SKM-1 (cell line): ENCODE measurements around the gene TCF25.
"Not testable (repeated sequence)": the region's sequence is repeated elsewhere in the genome, so short reads cannot be mapped to it uniquely, and the experiment has no call there.

Experiments used
- DNase-seq: peaks from one replicate; lab custom pipeline; 2025; ENCODE audit not compliant: unreplicated experiment; lab: John Stamatoyannopoulos, UW

The TCF25 gene

DNA sequence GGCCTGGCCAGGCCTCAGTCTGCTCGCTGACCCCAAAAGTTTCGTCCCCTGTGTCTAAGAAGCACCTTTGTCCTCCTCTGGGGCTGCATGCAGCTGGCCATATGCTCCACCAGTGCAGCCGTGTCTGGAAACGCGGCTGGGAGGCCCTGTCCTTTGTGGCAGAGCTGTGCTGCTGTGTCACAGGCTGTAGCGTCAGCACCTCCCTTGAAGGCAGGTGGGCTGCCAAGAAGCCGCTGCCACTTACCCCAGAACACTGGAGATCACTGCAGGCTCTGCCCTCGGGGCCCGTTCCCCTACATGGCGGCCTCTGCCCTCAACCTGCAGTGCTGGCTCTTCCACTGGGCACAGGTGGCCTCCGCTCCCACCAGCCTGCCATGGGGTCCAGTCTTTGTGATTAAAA, 29.6 kb downstream of the TCF25 start:
- no peak for DNase-seq

- DNase-seq, result no peak
Observed at GRCh38 chr16:89903908-89904515, 30.6 kb downstream of the TCF25 start.

GRCh38 chr16:89904606-89905510, 31.5 kb downstream of the TCF25 start:
- no peak for DNase-seq

DNA sequence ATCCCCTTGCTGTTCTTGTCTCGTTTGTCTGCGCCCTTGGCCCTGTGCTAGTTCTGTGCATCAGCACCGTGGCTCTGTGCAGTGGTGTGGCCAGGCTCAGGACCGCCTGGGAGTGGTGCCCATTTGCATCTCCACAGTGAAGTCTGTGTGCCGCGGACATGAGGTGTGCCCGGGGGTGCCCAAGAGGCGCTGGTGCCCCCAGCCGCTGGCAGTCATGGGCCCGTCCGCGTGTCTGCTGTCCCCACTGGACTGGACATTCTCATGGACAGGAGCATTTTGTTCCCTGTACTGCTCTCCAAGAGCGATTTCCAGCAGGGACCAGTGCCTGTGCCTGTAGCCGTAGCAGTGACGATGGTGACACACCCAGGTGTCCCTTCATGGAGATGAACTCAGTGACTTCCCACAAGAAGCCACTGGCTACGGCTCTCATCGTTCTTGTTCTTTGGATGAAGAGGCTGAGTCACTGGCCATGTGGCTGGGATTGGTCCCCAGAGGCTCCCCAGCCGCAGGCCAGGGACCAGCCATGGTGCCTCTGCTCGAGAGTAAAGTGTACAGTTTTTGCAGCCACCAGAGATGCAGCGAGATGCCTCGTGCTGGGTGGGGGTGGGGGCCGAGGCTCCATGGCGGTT, 32.2 kb downstream of the TCF25 start:
- DNase-seq, result no peak

- no peak for DNase-seq
Observed at GRCh38 chr16:89906140-89907025, 33.0 kb downstream of the TCF25 start.

DNA sequence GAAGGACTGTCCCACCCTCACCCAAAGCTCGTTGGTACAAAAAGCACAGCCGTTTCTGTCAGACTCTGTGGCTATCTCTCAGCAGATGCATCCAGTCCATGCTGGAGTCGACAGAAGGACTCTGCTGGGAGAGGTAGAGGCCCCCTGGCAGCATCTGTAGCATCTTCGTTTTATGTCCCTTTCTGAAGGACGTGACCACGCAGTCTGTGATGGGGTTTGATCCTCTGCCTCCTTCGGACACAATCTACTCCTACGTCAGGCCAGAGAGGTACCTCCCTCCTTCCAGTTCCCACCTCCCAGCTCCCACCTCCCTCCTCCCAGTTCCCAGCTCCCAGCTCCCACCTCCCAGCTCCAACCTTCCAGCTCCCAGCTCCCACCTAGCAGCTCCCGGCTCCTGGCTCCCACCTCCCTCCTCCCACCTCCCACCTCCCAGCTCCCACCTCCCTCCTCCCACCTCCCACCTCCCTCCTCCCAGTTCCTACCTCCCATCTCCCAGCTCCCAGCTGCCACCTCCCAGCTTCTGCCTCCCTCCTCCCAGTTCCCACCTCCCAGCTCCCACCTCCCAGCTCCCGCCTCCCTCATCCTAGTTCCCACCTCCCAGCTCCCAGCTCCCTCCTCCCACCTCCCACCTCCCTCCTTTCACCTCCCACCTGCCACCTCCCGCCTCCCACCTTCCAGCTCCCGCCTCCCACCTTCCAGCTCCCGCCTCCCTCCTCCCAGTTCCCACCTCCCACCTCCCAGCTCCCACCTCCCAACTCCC, 33.8 kb downstream of the TCF25 start:
- DNase-seq, result no peak

- no peak for DNase-seq
Observed at GRCh38 chr16:89908236-89908635, 34.8 kb downstream of the TCF25 start.

DNA sequence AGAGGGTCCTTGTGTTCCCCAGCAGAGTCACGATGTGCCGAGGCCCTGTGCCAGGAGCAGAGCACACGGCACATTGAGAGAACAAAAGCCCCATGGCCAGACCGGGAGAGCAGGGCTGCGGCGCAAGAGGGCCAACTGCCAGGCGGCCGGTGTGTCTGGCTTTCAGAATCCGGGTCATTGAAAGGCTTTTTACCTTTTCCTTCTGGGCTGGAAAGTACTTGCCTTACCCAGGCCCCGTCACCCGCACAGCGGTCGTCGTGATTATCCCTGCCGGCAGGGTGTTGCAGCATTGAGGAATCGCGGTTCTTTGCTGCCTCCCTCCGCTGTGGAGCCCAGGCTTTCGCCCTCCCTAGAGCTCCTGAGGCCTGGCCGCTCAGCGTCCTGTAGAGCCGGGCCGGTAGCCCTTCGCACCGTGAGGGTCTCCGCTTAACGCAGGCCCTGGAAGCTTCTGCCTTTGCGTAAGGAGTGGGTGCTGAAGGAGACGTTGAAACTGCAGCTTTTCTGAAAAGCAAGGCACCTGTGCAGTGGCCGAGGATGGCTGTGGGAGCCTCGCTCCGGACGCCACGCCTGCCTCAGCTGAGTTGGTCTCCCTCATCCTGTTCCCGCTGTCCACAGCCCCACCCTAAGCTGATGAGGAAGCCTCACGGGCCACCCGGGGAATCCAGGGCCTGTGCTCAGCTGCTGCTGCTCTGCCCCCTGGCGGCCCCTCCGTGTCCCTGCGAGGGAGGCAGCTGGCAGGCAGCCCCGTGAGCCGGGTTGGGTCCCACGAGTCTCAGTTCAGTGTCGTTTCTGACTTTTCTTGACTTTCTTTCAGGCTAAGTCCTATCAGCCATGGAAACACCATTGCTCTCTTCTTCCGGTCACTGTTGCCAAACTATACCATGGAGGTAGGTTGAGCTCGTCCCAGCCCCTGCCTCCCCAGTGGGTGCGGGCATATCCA, 36.7 kb downstream of the TCF25 start:
- peak; percentile 30 for DNase-seq

DNA sequence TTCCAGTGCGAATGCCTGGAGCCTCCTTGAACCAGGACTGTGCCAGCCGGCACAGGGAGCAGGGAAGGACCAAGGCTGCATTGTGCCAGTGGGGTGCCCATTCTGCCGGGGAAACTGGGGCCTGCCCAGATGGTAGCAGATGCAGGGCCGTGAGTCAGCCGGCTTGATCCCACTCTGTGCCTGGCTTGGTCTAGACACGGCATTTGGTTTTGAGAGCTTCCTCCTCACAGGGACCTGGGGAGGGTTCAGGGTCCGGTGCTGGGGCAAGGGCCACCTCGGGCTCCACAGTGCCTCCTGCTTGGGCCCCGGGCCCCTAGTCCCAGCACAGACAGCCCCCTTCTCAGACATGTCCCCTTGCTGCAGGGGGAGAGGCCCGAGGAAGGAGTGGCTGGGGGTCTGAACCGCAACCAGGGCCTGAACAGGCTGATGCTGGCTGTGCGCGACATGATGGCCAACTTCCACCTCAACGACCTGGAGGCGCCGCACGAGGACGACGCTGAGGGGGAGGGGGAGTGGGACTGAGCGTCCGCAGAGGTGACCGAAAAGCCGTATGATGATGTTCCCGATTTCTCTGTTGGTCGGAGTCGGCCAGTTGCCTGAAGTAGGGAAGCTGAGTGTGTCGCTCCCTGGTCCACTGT, 37.4 kb downstream of the TCF25 start:
- no peak for DNase-seq

DNA sequence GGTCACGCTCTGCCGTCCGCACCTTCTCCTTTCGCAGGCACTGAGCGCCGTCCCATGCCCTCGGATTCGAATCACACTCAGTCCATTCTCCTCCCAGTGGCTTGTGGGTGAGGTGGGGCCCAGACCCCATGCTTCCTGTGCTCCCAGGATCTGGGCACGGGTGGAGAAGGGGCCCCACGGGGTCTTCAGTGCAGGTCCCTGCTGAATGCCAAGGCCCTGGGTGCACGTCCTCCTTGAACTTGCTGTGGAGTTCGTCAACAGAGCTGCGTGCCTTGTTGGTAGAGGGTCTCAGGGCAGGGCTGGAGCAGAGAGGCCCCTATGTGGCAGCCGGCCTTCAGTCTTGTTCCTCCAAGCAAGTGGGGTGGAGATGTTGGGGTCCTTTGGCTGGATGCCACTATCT, 38.0 kb downstream of the TCF25 start:
- no peak for DNase-seq

DNA sequence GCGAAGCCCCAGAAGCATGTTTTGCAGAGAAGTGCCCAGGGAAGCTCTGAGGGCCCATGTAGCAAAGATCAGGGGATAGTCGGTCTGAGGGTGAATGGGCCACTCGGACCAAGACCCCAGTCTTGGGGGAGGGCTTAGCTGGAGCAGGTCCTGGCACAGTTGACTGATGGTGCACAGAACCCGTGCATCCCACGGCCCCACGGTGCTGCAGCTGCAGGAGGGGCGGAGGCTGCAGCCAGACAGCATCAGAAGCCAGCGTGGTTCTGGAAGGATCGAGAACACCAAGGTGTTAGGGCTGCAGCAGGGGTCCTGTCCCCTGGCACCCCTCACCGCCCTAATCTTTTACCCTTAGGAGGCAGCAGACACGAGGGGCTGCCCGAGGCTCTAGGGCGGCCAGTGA, 38.8 kb downstream of the TCF25 start:
- DNase-seq, result no peak

GRCh38 chr16:89912627-89913026, 39.2 kb downstream of the TCF25 start:
- DNase-seq, result no peak

- no peak for DNase-seq
Observed at GRCh38 chr16:89913408-89914387, 40.3 kb downstream of the TCF25 start.

DNA sequence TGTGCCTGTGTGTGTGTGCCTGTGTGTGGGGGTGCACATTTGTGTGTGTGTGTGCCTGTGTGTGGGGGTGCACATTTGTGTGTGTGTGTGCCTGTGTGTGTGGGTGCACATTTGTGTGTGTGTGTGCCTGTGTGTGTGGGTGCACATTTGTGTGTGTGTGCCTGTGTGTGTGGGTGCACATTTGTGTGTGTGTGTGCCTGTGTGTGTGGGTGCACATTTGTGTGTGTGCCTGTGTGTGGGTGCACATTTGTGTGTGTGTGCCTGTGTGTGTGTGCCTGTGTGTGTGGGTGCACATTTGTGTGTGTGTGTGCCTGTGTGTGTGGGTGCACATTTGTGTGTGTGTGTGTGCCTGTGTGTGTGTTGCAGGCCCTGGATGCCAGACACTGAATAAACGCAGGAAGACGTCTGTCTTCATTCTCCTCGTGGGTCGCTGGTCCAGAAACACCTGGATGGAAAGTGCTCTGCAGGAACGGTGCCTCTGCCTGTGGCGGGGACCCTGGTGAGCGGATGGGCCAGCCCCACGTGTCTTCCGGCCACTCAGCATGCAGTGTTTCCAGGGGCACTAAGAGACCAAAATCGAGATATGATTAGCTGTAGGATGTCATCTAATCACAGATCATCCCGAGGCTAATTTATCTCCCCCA, 41.4 kb downstream of the TCF25 start:
- DNase-seq, result not testable (repeated sequence)

DNA sequence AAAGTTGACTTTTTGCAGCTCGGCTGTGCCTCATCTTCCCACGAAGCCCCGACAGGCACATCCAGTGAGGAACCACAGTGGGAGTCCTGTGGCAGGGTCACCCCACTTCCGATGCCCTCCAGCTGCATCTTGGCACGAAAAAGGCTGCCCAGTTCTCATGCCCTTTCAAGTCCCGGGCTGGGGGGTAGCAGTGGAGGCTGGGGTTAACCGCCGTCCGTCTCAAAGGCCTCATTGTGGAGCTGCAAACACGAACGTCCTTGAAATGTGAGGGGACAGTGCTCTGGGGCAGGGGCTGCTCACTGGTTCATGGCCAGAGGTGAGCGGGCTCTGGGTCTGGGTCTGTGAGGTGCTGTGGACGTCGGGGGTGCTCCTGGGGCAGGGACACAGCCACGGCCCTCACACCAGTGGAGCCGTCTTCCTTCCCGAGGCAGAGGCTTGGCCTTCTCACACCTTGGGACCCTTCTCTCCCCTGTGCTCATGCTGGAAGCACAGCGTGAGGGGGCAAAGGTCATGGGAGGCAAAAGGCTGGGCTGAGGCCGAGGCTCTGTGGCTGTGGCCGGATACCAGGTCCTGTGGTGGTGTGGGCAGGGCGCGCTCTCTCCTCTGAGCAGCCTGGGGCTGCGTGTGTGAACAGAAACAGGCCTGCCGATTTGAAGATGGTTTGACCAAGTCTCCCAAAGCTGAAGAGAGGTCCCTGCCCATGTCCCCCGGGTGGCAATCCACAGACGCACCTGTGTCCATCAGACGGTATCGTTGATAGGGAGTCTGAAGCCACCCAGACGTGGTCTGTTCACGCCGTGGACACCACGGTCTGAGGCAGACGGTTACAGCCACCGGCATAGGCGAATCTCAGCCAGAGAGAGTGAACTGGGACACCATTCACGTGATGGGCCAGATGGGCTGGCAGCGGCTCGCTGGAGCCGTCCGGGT, 42.2 kb downstream of the TCF25 start:
- DNase-seq, result no peak
